Progenitor cell of endocrine pancreas (in vitro differentiated cells): ENCODE measurements around the gene SURF2. TPM values are rescaled to one million over a fixed set of nuclear protein-coding genes. Genes with fewer than 3 reads are reported as not detected.
"Not testable (repeated sequence)": the region's sequence is repeated elsewhere in the genome, so short reads cannot be mapped to it uniquely, and the experiment has no call there.

ENCODE experiments used
- DNase-seq: peaks from one replicate; pipeline ENCODE4 v3.0.0; 2021; ENCODE audit warnings: low spot score; ENCODE audit not compliant: unreplicated experiment
- H3K27ac Mint-ChIP-seq: 2 replicates; pipeline ENCODE4 v1.8.0; 2021; ENCODE audit warnings: mild to moderate bottlenecking, moderate library complexity, mixed read lengths
- H3K27me3 Mint-ChIP-seq: 2 replicates; pipeline ENCODE4 v1.8.0; 2021; ENCODE audit warnings: mixed read lengths
- H3K36me3 Mint-ChIP-seq: 2 replicates; pipeline ENCODE4 v1.8.0; 2022; ENCODE audit warnings: mixed read lengths; ENCODE audit not compliant: insufficient read depth
- H3K4me1 Mint-ChIP-seq: 2 replicates; pipeline ENCODE4 v1.8.0; 2021; ENCODE audit warnings: low read depth, mixed read lengths
- H3K4me3 Mint-ChIP-seq: 2 replicates; pipeline ENCODE4 v1.8.0; 2021; ENCODE audit warnings: low read depth, mild to moderate bottlenecking, moderate library complexity, mixed read lengths
- H3K9me3 Mint-ChIP-seq: 2 replicates; pipeline ENCODE4 v1.8.0; 2021; ENCODE audit warnings: low read depth, mixed read lengths
- CTCF ChIP-seq: fragments of 200-600 bp; sonication (generic); IDR thresholded peaks from one replicate; pipeline ENCODE4 v1.5.0; 2021; ENCODE audit warnings: antibody characterized with exemption, mild to moderate bottlenecking; ENCODE audit not compliant: unreplicated experiment
- total RNA-seq: library from RNA; stranded (reverse); gene quantifications from 2 replicates; pipeline ENCODE4 v1.2.1, GENCODE V29; 2021

Gene SURF2
- total RNA-seq, 1 donor from 2014 or later = 19.8 TPM

- H3K27me3 Mint-ChIP-seq = no peaks in the 10 kb centered on the region
- no peak for TF ChIP-seq CTCF
- peaks cover 11% of the 10 kb centered on the region for H3K4me1 Mint-ChIP-seq
- H3K4me3 Mint-ChIP-seq = no peak overlapping the region
- no peak overlapping the region for H3K27ac Mint-ChIP-seq
- no peaks in the 10 kb centered on the region for H3K9me3 Mint-ChIP-seq
- H3K36me3 Mint-ChIP-seq = no peaks in the 10 kb centered on the region
- no peak for DNase-seq
These were observed 33.2 kb downstream of the SURF2 start for GRCh38 chr9:133389562-133389961.

GRCh38 chr9:133390713-133391112 lies 34.4 kb downstream of the SURF2 start:
- no peak overlapping the region for H3K27ac Mint-ChIP-seq
- H3K4me3 Mint-ChIP-seq = no peak overlapping the region
- H3K9me3 Mint-ChIP-seq = no peaks in the 10 kb centered on the region
- peaks cover 3% of the 10 kb centered on the region for H3K27me3 Mint-ChIP-seq
- no peaks in the 10 kb centered on the region for H3K36me3 Mint-ChIP-seq
- H3K4me1 Mint-ChIP-seq = peaks cover 4% of the 10 kb centered on the region
- DNase-seq = no peak
- TF ChIP-seq CTCF = no peak

- not testable (repeated sequence) for H3K4me1 Mint-ChIP-seq, H3K4me3 Mint-ChIP-seq, DNase-seq, H3K9me3 Mint-ChIP-seq, H3K27ac Mint-ChIP-seq, H3K27me3 Mint-ChIP-seq, H3K36me3 Mint-ChIP-seq
These were observed 35.1 kb downstream of the SURF2 start for GRCh38 chr9:133391449-133391848.

- not testable (repeated sequence) for H3K4me3 Mint-ChIP-seq, H3K4me1 Mint-ChIP-seq, DNase-seq, H3K36me3 Mint-ChIP-seq, H3K9me3 Mint-ChIP-seq, H3K27me3 Mint-ChIP-seq, H3K27ac Mint-ChIP-seq
These were observed 36.0 kb downstream of the SURF2 start for GRCh38 chr9:133392308-133392707.

GRCh38 chr9:133393399-133393798 lies 37.0 kb downstream of the SURF2 start:
- no peak overlapping the region for H3K4me3 Mint-ChIP-seq
- no peak for DNase-seq
- no peaks in the 10 kb centered on the region for H3K36me3 Mint-ChIP-seq
- peaks cover 4% of the 10 kb centered on the region for H3K4me1 Mint-ChIP-seq
- H3K27me3 Mint-ChIP-seq = peaks cover 9% of the 10 kb centered on the region
- no peak for TF ChIP-seq CTCF
- H3K27ac Mint-ChIP-seq = no peak overlapping the region
- no peaks in the 10 kb centered on the region for H3K9me3 Mint-ChIP-seq

- no peak for DNase-seq
- peaks cover 3% of the 10 kb centered on the region for H3K4me1 Mint-ChIP-seq
- peaks cover 9% of the 10 kb centered on the region for H3K27me3 Mint-ChIP-seq
- H3K27ac Mint-ChIP-seq = no peak overlapping the region
- no peaks in the 10 kb centered on the region for H3K36me3 Mint-ChIP-seq
- no peak for TF ChIP-seq CTCF
- no peaks in the 10 kb centered on the region for H3K9me3 Mint-ChIP-seq
- H3K4me3 Mint-ChIP-seq = no peak overlapping the region
These were observed 38.4 kb downstream of the SURF2 start for GRCh38 chr9:133394687-133395271.
